Right ventricle myocardium inferior (tissue), 1 donor: ENCODE results near the gene MIDN. TPM values are rescaled to one million over a fixed set of nuclear protein-coding genes. Genes with fewer than 3 reads are reported as not detected.

Source experiments
- ATAC-seq: fragments of 200-7000 bp; cut with Tn5 transposase; one replicate; pipeline ENCODE4 v1.9.1; 2020; ENCODE audit warnings: mild to moderate bottlenecking, moderate library complexity
- DNase-seq: peaks from one replicate; pipeline ENCODE4 v3.0.0; 2021; ENCODE audit errors: missing footprints
- intact Hi-C: fragments of 100-400 bp; cut with DNase I; formaldehyde crosslinking; loops from one replicate; pipeline ENCODE4 v1.11.0; 2022
- total RNA-seq: library from RNA; stranded (reverse); fragmentation: NEBNext Ultra II Directional; extraction: Animal tissue kit (Norgen Biotek cat#: 25700); gene quantifications from one replicate; pipeline ENCODE4 v1.2.1, GENCODE V29; 2021
- donor health status: DM: no; HTN: yes; CAD: no; lungs with severe emphysema.

Gene MIDN
- total RNA-seq, 1 donor from 2014 or later: 62.8 TPM

GRCh38 chr19:1283917-1284292 lies 35.5 kb downstream of the MIDN start:
- intact Hi-C loops: no loop called here
- DNase-seq: no peak

GRCh38 chr19:1284293-1284978 lies 36.1 kb downstream of the MIDN start:
- no peak for ATAC-seq
- intact Hi-C loops: no loop called here

More at GRCh38 chr19:1283917-1284292, 35.5 kb downstream of the MIDN start:
- ATAC-seq: no peak

GRCh38 chr19:1284979-1285736 lies 36.8 kb downstream of the MIDN start:
- no peak for ATAC-seq
- no peak for DNase-seq
- intact Hi-C loops: no loop called here

More at GRCh38 chr19:1284293-1284978, 36.1 kb downstream of the MIDN start:
- no peak for DNase-seq

GRCh38 chr19:1285737-1286360 lies 37.5 kb downstream of the MIDN start, which contains the start of gene EFNA2:
Gene EFNA2 (plus strand): TSS chr19:1285873. CDS start chr19:1286169, 296 bp downstream.
- DNase-seq (no peak), ATAC-seq (no peak)
- intact Hi-C loops: no loop called here

DNA sequence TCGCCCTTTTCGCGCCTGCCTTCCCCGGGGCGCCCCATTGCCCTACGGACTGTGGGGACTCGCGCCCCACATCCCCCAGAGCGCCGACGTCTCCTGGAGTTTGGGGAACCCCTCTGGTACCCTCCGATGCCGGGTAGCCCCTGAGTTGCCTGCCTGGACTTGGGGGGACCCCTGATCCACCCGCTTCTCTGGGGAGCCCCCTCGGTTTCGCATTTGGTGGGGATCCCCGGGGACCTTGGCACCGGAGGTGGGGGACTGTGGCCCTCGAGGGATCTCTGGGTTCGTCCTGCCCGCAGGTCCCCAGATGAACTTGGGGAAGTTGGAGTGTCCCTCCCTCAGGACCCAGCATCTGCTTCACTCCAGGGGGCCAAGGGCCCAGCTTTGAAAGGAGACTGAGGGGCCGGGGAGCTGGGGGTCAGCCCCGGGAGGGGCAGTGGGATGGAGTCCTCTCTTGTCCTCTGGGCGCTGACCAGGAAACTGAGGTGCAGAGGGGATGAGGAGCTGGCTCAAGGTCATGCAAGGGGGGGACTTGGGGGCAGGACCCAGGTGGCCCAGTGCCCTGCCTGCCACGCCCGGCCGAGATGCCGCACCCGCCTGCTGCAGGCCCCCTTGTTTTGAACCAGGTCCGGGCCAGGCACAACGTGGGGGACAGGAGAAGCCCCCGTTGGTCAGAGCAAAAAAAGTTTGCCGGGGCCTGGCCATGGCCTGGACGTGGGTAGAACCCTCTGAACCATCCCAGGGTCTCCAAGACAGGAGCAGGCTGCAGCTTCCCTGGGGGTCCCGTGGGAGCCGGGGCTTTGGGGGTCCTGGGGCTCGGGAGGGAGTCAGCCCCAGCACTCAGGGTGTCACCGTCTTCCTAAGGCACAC lies 38.3 kb downstream of the MIDN start:
- DNase-seq (no peak), ATAC-seq (no peak)
- intact Hi-C loops: no loop called here

- intact Hi-C loops: no loop called here
- no peak for ATAC-seq
- no peak for DNase-seq
Measured at GRCh38 chr19:1287354-1288225, 39.2 kb downstream of the MIDN start.

GRCh38 chr19:1288226-1288612 lies 39.8 kb downstream of the MIDN start:
- intact Hi-C loops: no loop called here
- no peak for DNase-seq
- ATAC-seq: no peak

DNA sequence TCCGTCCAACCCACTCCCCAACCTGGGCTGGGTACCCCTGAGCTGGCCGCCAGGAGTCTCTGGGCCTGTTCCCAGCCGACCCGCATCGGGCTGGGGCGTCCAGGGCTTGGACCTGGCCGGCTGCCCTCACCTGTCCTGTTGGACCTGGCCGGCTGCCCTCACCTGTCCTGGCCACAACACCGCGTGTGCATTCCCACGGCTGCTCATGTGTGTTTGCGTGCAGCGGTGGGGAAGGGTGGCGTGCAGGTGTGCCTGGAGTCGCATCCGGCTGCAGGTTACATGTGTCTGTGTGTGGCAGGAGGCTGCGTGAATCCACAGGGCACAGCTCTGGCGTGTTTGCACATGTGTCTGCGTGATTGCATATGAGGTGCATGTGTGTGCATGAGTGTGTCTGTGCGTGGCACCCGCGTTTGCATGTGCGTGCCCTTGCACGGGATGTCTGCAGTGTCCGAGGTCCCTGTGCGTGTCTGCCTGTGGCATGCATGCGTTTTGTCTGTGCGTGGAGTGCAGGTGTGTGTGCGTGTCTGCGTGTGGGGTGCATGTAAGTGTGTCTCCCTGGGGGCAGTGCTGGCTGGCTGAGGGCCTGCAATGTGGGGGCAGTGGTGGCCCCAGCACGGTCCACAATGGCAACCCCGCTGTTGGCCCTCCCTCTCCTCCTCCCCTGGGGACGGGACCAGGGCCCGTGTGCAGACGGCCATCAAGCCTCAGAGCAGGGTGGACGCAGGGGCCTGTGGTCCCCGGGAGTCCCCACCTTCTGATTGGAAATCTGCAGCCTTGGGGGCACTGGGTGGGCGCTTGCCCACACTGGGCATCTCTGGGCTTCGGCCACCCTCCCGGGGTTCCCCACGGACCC lies 40.7 kb downstream of the MIDN start:
- DNase-seq (no peak), ATAC-seq (no peak)
- intact Hi-C loops: no loop called here

- DNase-seq (no peak), ATAC-seq (no peak)
- intact Hi-C loops: no loop called here
Measured at GRCh38 chr19:1289686-1290025, 41.3 kb downstream of the MIDN start.

DNA sequence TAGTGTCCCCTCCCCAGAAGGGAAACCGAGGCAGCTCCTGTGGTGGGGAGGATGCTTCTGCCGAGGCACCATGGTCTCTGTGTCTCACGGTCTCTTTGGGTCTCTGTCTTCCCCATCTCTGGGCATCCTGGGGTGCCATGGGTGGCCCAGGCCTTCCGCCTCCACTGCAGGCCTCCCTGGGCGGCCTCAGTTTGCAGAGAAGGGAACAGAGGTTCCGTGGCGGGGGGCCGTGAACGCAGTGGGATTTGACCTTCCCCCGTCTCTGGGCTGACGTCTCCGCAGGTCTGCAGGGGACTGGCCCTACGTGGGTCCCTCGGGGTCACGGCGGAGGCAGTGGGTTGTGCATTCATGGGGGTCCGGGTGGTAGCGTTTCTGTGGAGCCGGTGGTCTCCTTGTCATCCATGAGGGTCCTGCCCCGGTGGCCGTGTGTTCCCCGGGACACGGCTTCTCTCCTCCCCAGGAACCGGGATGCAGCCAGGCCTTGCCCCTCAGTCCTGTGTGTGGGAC lies 41.9 kb downstream of the MIDN start:
- ATAC-seq: no peak
- intact Hi-C loops: no loop called here
- no peak for DNase-seq

- intact Hi-C loops: no loop called here
- no peak for ATAC-seq
- no peak for DNase-seq
Measured at GRCh38 chr19:1290703-1291651, 42.6 kb downstream of the MIDN start.

DNA sequence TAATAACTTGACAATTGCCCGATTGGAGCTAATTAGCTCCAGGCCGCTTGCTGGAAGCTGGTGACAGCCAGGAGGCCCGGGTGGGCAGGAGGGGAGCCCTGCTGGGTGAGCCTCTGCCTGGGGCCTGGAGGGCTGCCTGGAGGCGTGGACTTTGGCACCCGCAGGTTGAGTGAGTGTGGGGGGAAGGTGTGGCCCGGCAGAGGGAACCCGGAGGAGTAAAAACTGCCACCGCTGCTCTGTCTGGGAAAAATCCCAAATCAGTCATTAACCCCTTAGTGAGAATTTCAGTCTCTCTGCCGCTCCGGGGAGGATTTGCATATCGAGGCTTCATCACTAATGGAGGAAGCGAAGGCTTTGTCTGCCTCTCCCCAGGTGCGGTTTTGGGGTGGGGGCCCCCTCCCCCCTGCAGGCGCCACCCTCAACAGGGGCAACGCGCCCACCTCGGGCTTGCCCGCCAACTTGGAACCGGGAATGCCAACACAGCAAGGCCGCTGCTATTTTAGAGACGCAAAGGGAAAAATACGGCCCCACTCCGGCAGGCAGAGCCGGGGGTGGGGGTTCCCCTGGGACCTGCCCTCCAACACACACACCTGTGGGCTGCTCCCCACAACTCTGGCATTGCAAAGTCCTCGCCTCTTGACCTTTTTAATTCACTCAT lies 43.5 kb downstream of the MIDN start:
- intact Hi-C loops: no loop called here
- no peak for ATAC-seq
- DNase-seq: no peak

GRCh38 chr19:1292419-1293151 lies 44.2 kb downstream of the MIDN start:
- ATAC-seq: no peak
- DNase-seq: no peak
- intact Hi-C loops: no loop called here

DNA sequence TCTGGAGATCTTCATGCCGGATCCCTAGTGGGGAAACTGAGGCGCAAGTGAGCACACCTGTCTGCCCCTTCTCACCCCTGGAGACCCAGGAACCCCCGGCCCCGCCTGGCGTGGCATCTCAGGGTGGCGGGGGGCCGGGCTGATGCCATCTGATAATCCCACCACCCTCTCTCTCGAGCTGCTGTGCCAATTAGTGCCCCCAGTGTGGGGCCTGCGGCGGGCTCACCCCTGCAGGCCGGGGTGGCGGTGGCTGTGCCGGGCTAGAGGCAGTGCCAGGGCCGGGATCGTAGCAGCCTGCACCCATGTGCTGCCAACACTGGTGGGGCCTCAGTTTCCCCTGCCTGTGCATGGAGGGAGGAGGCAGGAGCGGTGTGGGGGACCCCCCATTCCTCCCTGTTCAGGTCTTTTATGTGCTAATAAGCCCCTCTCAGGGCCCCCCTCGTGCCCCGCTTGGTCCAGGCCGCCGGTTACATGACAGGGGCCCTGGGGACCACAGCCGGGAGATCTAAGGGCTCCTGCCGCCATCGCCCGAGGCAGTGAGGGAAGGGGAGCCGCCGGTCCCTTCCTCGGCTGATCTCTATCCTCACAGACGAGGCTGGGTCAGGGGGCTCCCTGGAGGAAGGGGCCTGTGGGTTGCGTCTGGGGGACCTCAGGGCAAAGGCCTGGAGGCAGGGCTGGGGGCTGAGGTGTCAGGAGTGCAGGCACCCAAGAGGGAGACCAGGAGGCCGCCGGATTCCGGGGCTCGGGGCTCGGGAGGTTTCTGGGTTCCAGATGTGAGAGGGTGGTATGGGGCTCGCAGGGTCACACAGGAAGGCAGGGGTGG lies 45.6 kb downstream of the MIDN start:
- DNase-seq (no peak), ATAC-seq (no peak)
- intact Hi-C loops: no loop called here
